ENCODE measurements around the gene MOGAT3.

Gene MOGAT3

GRCh38 chr7:101233907-101234547, 33.2 kb upstream of the MOGAT3 start:
- no peak overlapping the region for H3K4me3 ChIP-seq (ENCODE audit: low read depth, low read length)
- DNase-seq (ENCODE audit: low read depth): no peak
- in situ Hi-C loops (cut with HindIII; ENCODE audit: low sequenced_read_pairs): no loop called here
- TF ChIP-seq CTCF (IDR thresholded peaks at IDR 0.05; ENCODE audit: low read depth, low read length, missing control alignments): no peak

GRCh38 chr7:101232141-101232850, 31.5 kb upstream of the MOGAT3 start:
- no peak for DNase-seq (ENCODE audit: low read depth)
- H3K4me3 ChIP-seq (ENCODE audit: low read depth, low read length): peak overlapping the region; percentile 14
- in situ Hi-C loops (cut with HindIII; ENCODE audit: low sequenced_read_pairs): no loop called here
- TF ChIP-seq CTCF (IDR thresholded peaks at IDR 0.05; ENCODE audit: low read depth, low read length, missing control alignments): no peak

GRCh38 chr7:101231644-101232043, 30.8 kb upstream of the MOGAT3 start:
- no peak overlapping the region for H3K4me3 ChIP-seq (ENCODE audit: low read depth, low read length)
- no peak for TF ChIP-seq CTCF (IDR thresholded peaks at IDR 0.05; ENCODE audit: low read depth, low read length, missing control alignments)
- DNase-seq (ENCODE audit: low read depth): no peak
- in situ Hi-C loops (cut with HindIII; ENCODE audit: low sequenced_read_pairs): no loop called here

- no peak for TF ChIP-seq CTCF (IDR thresholded peaks at IDR 0.05; ENCODE audit: low read depth, low read length, missing control alignments)
- in situ Hi-C loops (cut with HindIII; ENCODE audit: low sequenced_read_pairs): no loop called here
- no peak for DNase-seq (ENCODE audit: low read depth)
- no peak overlapping the region for H3K4me3 ChIP-seq (ENCODE audit: low read depth, low read length)
Observed at GRCh38 chr7:101226721-101227120, 25.9 kb upstream of the MOGAT3 start.

GRCh38 chr7:101225650-101226049, 24.8 kb upstream of the MOGAT3 start:
- no peak for DNase-seq (ENCODE audit: low read depth)
- TF ChIP-seq CTCF (IDR thresholded peaks at IDR 0.05; ENCODE audit: low read depth, low read length, missing control alignments): no peak
- no peak overlapping the region for H3K4me3 ChIP-seq (ENCODE audit: low read depth, low read length)
- in situ Hi-C loops (cut with HindIII; ENCODE audit: low sequenced_read_pairs): no loop called here

GRCh38 chr7:101223528-101223927, 22.7 kb upstream of the MOGAT3 start:
- in situ Hi-C loops (cut with HindIII; ENCODE audit: low sequenced_read_pairs): no loop called here
- DNase-seq (ENCODE audit: low read depth): no peak
- H3K4me3 ChIP-seq (ENCODE audit: low read depth, low read length): no peak overlapping the region
- TF ChIP-seq CTCF (IDR thresholded peaks at IDR 0.05; ENCODE audit: low read depth, low read length, missing control alignments): no peak
